ENCODE data around the gene GMDS.
A peak's percentile ranks its signal among the peaks of the same experiment; 100 is the strongest.
"Not testable (repeated sequence)": the region's sequence is repeated elsewhere in the genome, so short reads cannot be mapped to it uniquely, and the experiment has no call there.

Gene GMDS

GRCh38 chr6:1695546-1696462 is 549.6 kb downstream of the GMDS start:
- Histone ChIP-seq H3K4me1 (peaks cover 0 to 48% (median 28%) of the 10 kb centered on the region in 4 donors), H3K36me3 (no peaks in the 10 kb centered on the region), H3K9me3 (no peaks in the 10 kb centered on the region), H3K4me3 (no peak overlapping the region), H3K27ac (peak overlapping the region; percentile 78 to 83), H3K27me3 (no peaks in the 10 kb centered on the region)
- DNase-seq, result peak; percentile 64 to 86
- intact Hi-C loops (cut with DNase I; ENCODE audit: low total_unique reads), result no loop called here
- no peak for TF ChIP-seq CTCF (IDR thresholded peaks at IDR 0.05)

GRCh38 chr6:1691828-1692227 is 553.6 kb downstream of the GMDS start:
- not testable (repeated sequence) for DNase-seq, H3K27ac ChIP-seq, H3K4me3 ChIP-seq, H3K9me3 ChIP-seq, H3K27me3 ChIP-seq, H3K36me3 ChIP-seq
- H3K4me1 ChIP-seq, result peaks cover 0 to 25% (median 15%) of the 10 kb centered on the region in 4 donors
- intact Hi-C loops (cut with DNase I; ENCODE audit: low total_unique reads), result loop anchor here (5.0 kb wide), 1 partner anchor 75 kb away; no protein-coding TSS in a partner anchor

- H3K9me3 ChIP-seq, H3K27ac ChIP-seq, H3K27me3 ChIP-seq, DNase-seq, H3K36me3 ChIP-seq, H3K4me3 ChIP-seq: not testable (repeated sequence)
- intact Hi-C loops (cut with DNase I; ENCODE audit: low total_unique reads), result loop anchor here (5.0 kb wide), 1 partner anchor 73 kb away; no protein-coding TSS in a partner anchor
- peaks cover 0 to 25% (median 14%) of the 10 kb centered on the region in 4 donors for H3K4me1 ChIP-seq
Observed at GRCh38 chr6:1690656-1691055, 554.7 kb downstream of the GMDS start.

GRCh38 chr6:1689141-1689540 is 556.3 kb downstream of the GMDS start:
- no peak for TF ChIP-seq CTCF (IDR thresholded peaks at IDR 0.05)
- Histone ChIP-seq H3K4me1 (peaks cover 0 to 23% (median 13%) of the 10 kb centered on the region in 4 donors), H3K27me3 (no peaks in the 10 kb centered on the region), H3K36me3 (no peaks in the 10 kb centered on the region), H3K27ac (no peak overlapping the region), H3K9me3 (no peaks in the 10 kb centered on the region), H3K4me3 (no peak overlapping the region)
- intact Hi-C loops (cut with DNase I; ENCODE audit: low total_unique reads), result no loop called here
- DNase-seq, result no peak

- peaks cover 0 to 23% (median 13%) of the 10 kb centered on the region in 4 donors for H3K4me1 ChIP-seq
- no peak for TF ChIP-seq CTCF (IDR thresholded peaks at IDR 0.05)
- H3K27me3 ChIP-seq, result no peaks in the 10 kb centered on the region
- H3K4me3 ChIP-seq, result no peak overlapping the region
- no peaks in the 10 kb centered on the region for H3K9me3 ChIP-seq
- intact Hi-C loops (cut with DNase I; ENCODE audit: low total_unique reads), result no loop called here
- DNase-seq, result no peak
- no peaks in the 10 kb centered on the region for H3K36me3 ChIP-seq
- H3K27ac ChIP-seq, result no peak overlapping the region
Observed at GRCh38 chr6:1688396-1688795, 557.0 kb downstream of the GMDS start.

GRCh38 chr6:1687402-1687801 is 558.0 kb downstream of the GMDS start:
- DNase-seq, result no peak
- Histone ChIP-seq H3K27me3 (no peaks in the 10 kb centered on the region), H3K4me3 (no peak overlapping the region), H3K36me3 (no peaks in the 10 kb centered on the region), H3K9me3 (no peaks in the 10 kb centered on the region), H3K27ac (no peak overlapping the region), H3K4me1 (peaks cover 0 to 23% (median 13%) of the 10 kb centered on the region in 4 donors)
- no peak for TF ChIP-seq CTCF (IDR thresholded peaks at IDR 0.05)
- intact Hi-C loops (cut with DNase I; ENCODE audit: low total_unique reads), result no loop called here

All from tibial artery (tissue), 4 donors.